HepG2 (cell line): Measurements from ENCODE around the gene MEGF6. TPM values are rescaled to one million over a fixed set of nuclear protein-coding genes. Genes with fewer than 3 reads are reported as not detected.

Experiments used
- CHCHD3 ChIP-seq: sonication (generic); formaldehyde crosslinking; IDR thresholded peaks from 2 replicates; pipeline ENCODE4 v1.8.0; 2022; ENCODE audit warnings: mild to moderate bottlenecking, missing genetic modification reagents, moderate library complexity
- HOXA3 ChIP-seq: sonication (generic); formaldehyde crosslinking; IDR thresholded peaks from 2 replicates; pipeline ENCODE4 v1.5.0; 2020; ENCODE audit warnings: missing genetic modification reagents
- KDM5B ChIP-seq: sonication (generic); formaldehyde crosslinking; IDR thresholded peaks from 2 replicates; pipeline ENCODE4 v1.4.0; 2020; ENCODE audit warnings: missing genetic modification reagents, mild to moderate bottlenecking, borderline replicate concordance
- MAFK ChIP-seq, 2 experiments: IDR thresholded peaks in 1 of 2; conservative IDR thresholded peaks in 1 of 2; 2 replicates each; pipeline ENCODE4 v1.6.1; 2011; ENCODE audit warnings: improper control_type of control experiment in 2 of 2, low read length in 2 of 2
- NFKB2 ChIP-seq: sonication (generic); formaldehyde crosslinking; IDR thresholded peaks from 2 replicates; pipeline ENCODE4 v1.4.0; 2020; ENCODE audit warnings: missing genetic modification reagents, borderline replicate concordance
- NPAS2 ChIP-seq: sonication (generic); formaldehyde crosslinking; IDR thresholded peaks from 2 replicates; pipeline ENCODE4 v1.8.0; 2022; ENCODE audit warnings: mild to moderate bottlenecking, missing genetic modification reagents, borderline replicate concordance
- PRDM10 ChIP-seq: sonication (generic); formaldehyde crosslinking; IDR thresholded peaks from 2 replicates; pipeline ENCODE4 v1.4.0; 2020; ENCODE audit warnings: low read depth, missing genetic modification reagents
- SOX6 ChIP-seq, 2 experiments: fragments of 450-650 bp in 1 of 2; sonication (generic) in 1 of 2; formaldehyde crosslinking in 1 of 2; IDR thresholded peaks; 2 replicates each; pipeline versions ENCODE4 v1.4.0 to v1.6.1; 2017 to 2020; ENCODE audit warnings: antibody characterized with exemption in 1 of 2, mild to moderate bottlenecking in 1 of 2, missing genetic modification reagents in 1 of 2
- SSRP1 ChIP-seq: IDR thresholded peaks from 2 replicates; pipeline ENCODE4 v1.6.1; 2016; ENCODE audit warnings: control low read depth
- TRAFD1 ChIP-seq: sonication (generic); formaldehyde crosslinking; IDR thresholded peaks from 2 replicates; pipeline ENCODE4 v1.5.1; 2020; ENCODE audit warnings: missing genetic modification reagents, mild to moderate bottlenecking, borderline replicate concordance
- U2AF1 ChIP-seq: fragments of 200-400 bp; formaldehyde crosslinking; optimal IDR thresholded peaks from 2 replicates; pipeline ENCODE3; 2017; ENCODE audit warnings: mild to moderate bottlenecking, low read depth, low read length
- ZBTB3 ChIP-seq: sonication (generic); formaldehyde crosslinking; IDR thresholded peaks from 2 replicates; pipeline ENCODE4 v1.4.0; 2020; ENCODE audit warnings: low read depth, mild to moderate bottlenecking, moderate library complexity, missing genetic modification reagents, borderline replicate concordance
- polyA plus RNA-seq, 8 experiments: library from polyadenylated mRNA; depleted of rRNA in 3 of 8; stranded (reverse) in 7 of 8; unstranded in 1 of 8; fragments of >200 nt; fragmentation: Illumina TruSeq in 4 of 8; extraction: Trizol in 4 of 8; gene quantifications; 2 replicates each; pipeline versions ENCODE4 v1.2.1 to v1.2.3, GENCODE V29; 2011 to 2016; ENCODE audit warnings: low read depth in 4 of 8, missing spikeins in 1 of 8, mixed read lengths in 1 of 8; ENCODE audit not compliant: insufficient read depth in 1 of 8
- total RNA-seq, 5 experiments: library from RNA; depleted of rRNA; stranded (reverse); fragments of >200 nt; fragmentation: Illumina TruSeq; extraction: Trizol; gene quantifications; 2 replicates each; pipeline ENCODE4 v1.2.3, GENCODE V29; 2016; ENCODE audit warnings: low read depth in 1 of 5
- TF ChIP-seq, protein P1 (sequence below): sonication (generic); formaldehyde crosslinking; IDR thresholded peaks from 2 replicates; pipeline ENCODE4 v1.5.1; 2020; ENCODE audit warnings: mild to moderate bottlenecking, missing genetic modification reagents, borderline replicate concordance

The MEGF6 gene
- total and polyA plus RNA-seq, 2 of the 13 experiments (the other 11 are each of a cell fraction or from before 2014, with no cell fraction given), result 1.9 TPM

- TF ChIP-seq MAFK (conservative IDR thresholded peaks at IDR 0.05 in 1 of 2, IDR thresholded peaks at IDR 0.05 in 1 of 2; ENCODE audit: low read length in 2 of 2) (no peak), U2AF1 (no peak), NPAS2 (CRISPR knock-in tag) (no peak), PRDM10 (CRISPR knock-in tag) (no peak), CHCHD3 (CRISPR knock-in tag) (no peak), KDM5B (CRISPR knock-in tag) (no peak), NFKB2 (CRISPR knock-in tag) (no peak; the same call in 1 of the 2 replicates), SSRP1 (CRISPR knock-in tag) (0 out of 2 replicates have a peak, but pooled peaks have one; percentile 56), HOXA3 (CRISPR knock-in tag) (peak; percentile 45), ZBTB3 (CRISPR knock-in tag) (no peak), SOX6 (IDR thresholded peaks at IDR 0.05) (no peak), SOX6 (CRISPR knock-in tag; IDR thresholded peaks at IDR 0.05) (no peak), TRAFD1 (CRISPR knock-in tag) (no peak)
- TF ChIP-seq, protein P1, sequence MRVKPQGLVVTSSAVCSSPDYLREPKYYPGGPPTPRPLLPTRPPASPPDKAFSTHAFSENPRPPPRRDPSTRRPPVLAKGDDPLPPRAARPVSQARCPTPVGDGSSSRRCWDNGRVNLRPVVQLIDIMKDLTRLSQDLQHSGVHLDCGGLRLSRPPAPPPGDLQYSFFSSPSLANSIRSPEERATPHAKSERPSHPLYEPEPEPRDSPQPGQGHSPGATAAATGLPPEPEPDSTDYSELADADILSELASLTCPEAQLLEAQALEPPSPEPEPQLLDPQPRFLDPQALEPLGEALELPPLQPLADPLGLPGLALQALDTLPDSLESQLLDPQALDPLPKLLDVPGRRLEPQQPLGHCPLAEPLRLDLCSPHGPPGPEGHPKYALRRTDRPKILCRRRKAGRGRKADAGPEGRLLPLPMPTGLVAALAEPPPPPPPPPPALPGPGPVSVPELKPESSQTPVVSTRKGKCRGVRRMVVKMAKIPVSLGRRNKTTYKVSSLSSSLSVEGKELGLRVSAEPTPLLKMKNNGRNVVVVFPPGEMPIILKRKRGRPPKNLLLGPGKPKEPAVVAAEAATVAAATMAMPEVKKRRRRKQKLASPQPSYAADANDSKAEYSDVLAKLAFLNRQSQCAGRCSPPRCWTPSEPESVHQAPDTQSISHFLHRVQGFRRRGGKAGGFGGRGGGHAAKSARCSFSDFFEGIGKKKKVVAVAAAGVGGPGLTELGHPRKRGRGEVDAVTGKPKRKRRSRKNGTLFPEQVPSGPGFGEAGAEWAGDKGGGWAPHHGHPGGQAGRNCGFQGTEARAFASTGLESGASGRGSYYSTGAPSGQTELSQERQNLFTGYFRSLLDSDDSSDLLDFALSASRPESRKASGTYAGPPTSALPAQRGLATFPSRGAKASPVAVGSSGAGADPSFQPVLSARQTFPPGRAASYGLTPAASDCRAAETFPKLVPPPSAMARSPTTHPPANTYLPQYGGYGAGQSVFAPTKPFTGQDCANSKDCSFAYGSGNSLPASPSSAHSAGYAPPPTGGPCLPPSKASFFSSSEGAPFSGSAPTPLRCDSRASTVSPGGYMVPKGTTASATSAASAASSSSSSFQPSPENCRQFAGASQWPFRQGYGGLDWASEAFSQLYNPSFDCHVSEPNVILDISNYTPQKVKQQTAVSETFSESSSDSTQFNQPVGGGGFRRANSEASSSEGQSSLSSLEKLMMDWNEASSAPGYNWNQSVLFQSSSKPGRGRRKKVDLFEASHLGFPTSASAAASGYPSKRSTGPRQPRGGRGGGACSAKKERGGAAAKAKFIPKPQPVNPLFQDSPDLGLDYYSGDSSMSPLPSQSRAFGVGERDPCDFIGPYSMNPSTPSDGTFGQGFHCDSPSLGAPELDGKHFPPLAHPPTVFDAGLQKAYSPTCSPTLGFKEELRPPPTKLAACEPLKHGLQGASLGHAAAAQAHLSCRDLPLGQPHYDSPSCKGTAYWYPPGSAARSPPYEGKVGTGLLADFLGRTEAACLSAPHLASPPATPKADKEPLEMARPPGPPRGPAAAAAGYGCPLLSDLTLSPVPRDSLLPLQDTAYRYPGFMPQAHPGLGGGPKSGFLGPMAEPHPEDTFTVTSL, result no peak
Measured at GRCh38 chr1:3483801-3484444, 127.4 kb downstream of the MEGF6 start (continued).
